H9 (cell line): ENCODE data around the gene SAC3D1. TPM values are rescaled to one million over a fixed set of nuclear protein-coding genes. Genes with fewer than 3 reads are reported as not detected.

ENCODE experiments used
- DNase-seq: peaks from one replicate; pipeline ENCODE4 v3.0.0-alpha.2; 2017
- H2AFZ ChIP-seq: one replicate; pipeline ENCODE4 v1.6.1; 2013; ENCODE audit warnings: mild to moderate bottlenecking, low read length, control low read depth, moderate library complexity
- H2AK5ac ChIP-seq: 2 replicates; pipeline ENCODE4 v1.6.1; 2013; ENCODE audit warnings: low read length, control low read depth, mixed read lengths; ENCODE audit not compliant: insufficient read length
- H2BK120ac ChIP-seq: one replicate; pipeline ENCODE4 v1.6.1; 2013; ENCODE audit warnings: low read depth, mild to moderate bottlenecking, low read length, control low read depth, inconsistent platforms; ENCODE audit not compliant: poor library complexity, severe bottlenecking
- H2BK12ac ChIP-seq: 2 replicates; pipeline ENCODE4 v1.6.1; 2013; ENCODE audit warnings: low read length, control low read depth, mixed read lengths, low read depth; ENCODE audit not compliant: insufficient read length
- H2BK15ac ChIP-seq: 2 replicates; pipeline ENCODE4 v1.6.1; 2013; ENCODE audit warnings: low read depth, low read length, control low read depth
- H2BK20ac ChIP-seq: one replicate; pipeline ENCODE4 v1.6.1; 2013; ENCODE audit warnings: low read depth, mild to moderate bottlenecking, low read length, control low read depth, inconsistent platforms; ENCODE audit not compliant: poor library complexity, severe bottlenecking
- H2BK5ac ChIP-seq: 2 replicates; pipeline ENCODE4 v1.6.1; 2013; ENCODE audit warnings: low read length, control low read depth, mixed read lengths; ENCODE audit not compliant: insufficient read length
- H3K14ac ChIP-seq: 2 replicates; pipeline ENCODE4 v1.6.1; 2013; ENCODE audit warnings: low read length, control low read depth; ENCODE audit not compliant: insufficient read depth
- H3K18ac ChIP-seq: 2 replicates; pipeline ENCODE4 v1.6.1; 2013; ENCODE audit warnings: low read depth, mild to moderate bottlenecking, mixed read lengths, low read length, control low read depth; ENCODE audit not compliant: insufficient read length
- H3K23ac ChIP-seq: 2 replicates; pipeline ENCODE4 v1.6.1; 2013; ENCODE audit warnings: low read length, control low read depth, mixed read lengths, low read depth; ENCODE audit not compliant: insufficient read length
- H3K23me2 ChIP-seq: 2 replicates; pipeline ENCODE4 v1.6.1; 2013; ENCODE audit warnings: low read depth, mild to moderate bottlenecking, mixed read lengths, low read length, control low read depth; ENCODE audit not compliant: insufficient read length, poor library complexity, severe bottlenecking
- H3K27ac ChIP-seq: 2 replicates; pipeline ENCODE4 v1.5.1; 2013; ENCODE audit warnings: low read length, control low read depth, mixed read lengths, low read depth; ENCODE audit not compliant: insufficient read length
- H3K27me3 ChIP-seq: 2 replicates; pipeline ENCODE4 v1.6.1; 2013; ENCODE audit warnings: low read length, control low read depth, inconsistent platforms; ENCODE audit not compliant: insufficient read depth
- H3K4ac ChIP-seq: 2 replicates; pipeline ENCODE4 v1.6.1; 2013; ENCODE audit warnings: low read depth, mild to moderate bottlenecking, control low read depth, inconsistent platforms, low read length, moderate library complexity
- H3K4me1 ChIP-seq: 2 replicates; pipeline ENCODE4 v1.6.1; 2013; ENCODE audit warnings: low read length, control low read depth, inconsistent platforms; ENCODE audit not compliant: insufficient read depth
- H3K4me2 ChIP-seq: 2 replicates; pipeline ENCODE4 v1.6.1; 2013; ENCODE audit warnings: low read length, control low read depth, mixed read lengths; ENCODE audit not compliant: insufficient read length, insufficient read depth
- H3K56ac ChIP-seq: 2 replicates; pipeline ENCODE4 v1.6.1; 2013; ENCODE audit warnings: low read depth, mild to moderate bottlenecking, mixed read lengths, low read length, control low read depth; ENCODE audit not compliant: insufficient read length
- H3K79me1 ChIP-seq: 2 replicates; pipeline ENCODE4 v1.6.1; 2013; ENCODE audit warnings: low read depth, mild to moderate bottlenecking, moderate library complexity, low read length, control low read depth, inconsistent platforms; ENCODE audit not compliant: insufficient read depth, poor library complexity, severe bottlenecking
- H3K79me2 ChIP-seq: 2 replicates; pipeline ENCODE4 v1.6.1; 2013; ENCODE audit warnings: low read length, control low read depth, inconsistent platforms; ENCODE audit not compliant: insufficient read depth
- H3K9ac ChIP-seq: 2 replicates; pipeline ENCODE4 v1.6.1; 2013; ENCODE audit warnings: low read length, control low read depth, mixed read lengths; ENCODE audit not compliant: insufficient read length; ENCODE audit errors: extremely low read depth
- H3K9me3 ChIP-seq: one replicate; pipeline ENCODE4 v1.6.1; 2013; ENCODE audit warnings: low read depth, low read length, inconsistent platforms; ENCODE audit not compliant: control insufficient read depth
- H3T11ph ChIP-seq: one replicate; pipeline ENCODE4 v1.6.1; 2013; ENCODE audit warnings: mild to moderate bottlenecking, low read length, control low read depth, inconsistent platforms
- H4K20me1 ChIP-seq: one replicate; pipeline ENCODE4 v1.6.1; 2013; ENCODE audit not compliant: control insufficient read depth, insufficient read length, insufficient read depth
- H4K5ac ChIP-seq: 2 replicates; pipeline ENCODE4 v1.6.1; 2013; ENCODE audit warnings: low read depth, mild to moderate bottlenecking, mixed read lengths, low read length, control low read depth; ENCODE audit not compliant: insufficient read length
- H4K8ac ChIP-seq: replicated peaks from 2 replicates; pipeline ENCODE4 v1.6.1; 2013; ENCODE audit warnings: low read length, control low read depth, mixed read lengths, low read depth; ENCODE audit not compliant: insufficient read length
- H4K91ac ChIP-seq: 2 replicates; pipeline ENCODE4 v1.6.1; 2013; ENCODE audit warnings: low read depth, mild to moderate bottlenecking, moderate library complexity, mixed read lengths, low read length, control low read depth; ENCODE audit not compliant: insufficient read length
- H3K27ac Mint-ChIP-seq, 3 experiments: 2 replicates in 2 of 3; 3 replicates in 1 of 3; pipeline ENCODE4 v1.8.0; 2020 to 2021; ENCODE audit warnings: mixed read lengths in 3 of 3, mild to moderate bottlenecking in 1 of 3, moderate library complexity in 1 of 3
- H3K27me3 Mint-ChIP-seq: 2 replicates; pipeline ENCODE4 v1.8.0; 2021; ENCODE audit warnings: low read depth, mild to moderate bottlenecking, moderate library complexity, mixed read lengths
- H3K36me3 Mint-ChIP-seq, 3 experiments: 2 replicates in 2 of 3; 3 replicates in 1 of 3; pipeline ENCODE4 v1.8.0; 2020 to 2021; ENCODE audit warnings: low read depth in 3 of 3, mixed read lengths in 3 of 3; ENCODE audit not compliant: insufficient read depth in 1 of 3
- H3K4me1 Mint-ChIP-seq, 2 experiments: 2 replicates each; pipeline ENCODE4 v1.8.0; 2020; ENCODE audit warnings: mixed read lengths in 2 of 2
- H3K4me3 Mint-ChIP-seq, 2 experiments: 2 replicates in 1 of 2; 3 replicates in 1 of 2; pipeline ENCODE4 v1.8.0; 2020 to 2021; ENCODE audit warnings: mild to moderate bottlenecking in 2 of 2, mixed read lengths in 2 of 2, moderate library complexity in 1 of 2
- H3K9me3 Mint-ChIP-seq, 2 experiments: 2 replicates in 1 of 2; 3 replicates in 1 of 2; pipeline ENCODE4 v1.8.0; 2020; ENCODE audit warnings: mild to moderate bottlenecking in 2 of 2, mixed read lengths in 2 of 2, moderate library complexity in 1 of 2
- CTCF ChIP-seq: fragments of 200-600 bp; sonication (generic); conservative IDR thresholded peaks from 3 replicates; pipeline ENCODE4 v1.8.0; 2021; ENCODE audit warnings: antibody characterized with exemption, mild to moderate bottlenecking
- WGBS: extraction: QIAGEN DNeasy Blood & Tissue Kit; methylation state at CpG from one replicate; pipeline ENCODE4 v1.1.7; 2013; ENCODE audit warnings: missing lambda C conversion rate, low lambda C conversion rate, mixed read lengths; ENCODE audit not compliant: insufficient read length; ENCODE audit errors: extremely low coverage; 5-methylcytosine and 5-hydroxymethylcytosine counted together
- total RNA-seq: library from RNA; stranded (reverse); gene quantifications from 2 replicates; pipeline ENCODE4 v1.2.1, GENCODE V29; 2021

SAC3D1 gene
- total RNA-seq, 1 experiment from 2014 or later: 20.7 TPM

- no peaks in the 10 kb centered on the region for H3K27me3 Mint-ChIP-seq
- Histone ChIP-seq H3K79me1 (peaks cover 3% of the 10 kb centered on the region), H4K91ac (no peak overlapping the region), H2AFZ (no peak overlapping the region), H4K5ac (no peak overlapping the region), H2AK5ac (no peak overlapping the region), H3K56ac (no peak overlapping the region), H3T11ph (no peak overlapping the region), H3K4ac (no peak overlapping the region), H4K20me1 (peaks cover 3% of the 10 kb centered on the region), H3K9me3 (no peaks in the 10 kb centered on the region), H3K4me2 (peak overlapping the region; percentile 79), H2BK5ac (no peak overlapping the region), H2BK20ac (no peak overlapping the region), H3K23me2 (peaks cover 12% of the 10 kb centered on the region), H3K18ac (no peak overlapping the region), H3K79me2 (peaks cover 8% of the 10 kb centered on the region; the same call in 1 of the 2 replicates), H2BK120ac (no peak overlapping the region), H3K27ac (no peak overlapping the region), H3K27me3 (no peaks in the 10 kb centered on the region), H3K14ac (no peak overlapping the region), H2BK12ac (no peak overlapping the region), H2BK15ac (no peak overlapping the region), H3K4me1 (no peaks in the 10 kb centered on the region), H3K23ac (no peak overlapping the region), H4K8ac (no peak overlapping the region), H3K9ac (no peak overlapping the region)
- no peaks in the 10 kb centered on the region; a peak in 1 of 5 replicates for H3K9me3 Mint-ChIP-seq
- peaks cover 14 to 16% of the 10 kb centered on the region in 2 experiments for H3K4me1 Mint-ChIP-seq
- peaks cover 19 to 63% (median 60%) of the 10 kb centered on the region in 3 experiments for H3K36me3 Mint-ChIP-seq
- WGBS: no CpG with 5 or more reads among the region's 4 CpGs
- no peak for DNase-seq
- H3K4me3 Mint-ChIP-seq: peak overlapping the region; percentile 97 to 99
- no peak for TF ChIP-seq CTCF
- H3K27ac Mint-ChIP-seq: no peak overlapping the region; a peak in 2 of 7 replicates
Observed at GRCh38 chr11:65085446-65085845, 44.4 kb downstream of the SAC3D1 start.
